Neural progenitor cell (in vitro differentiated cells): ENCODE data around the gene WDPCP. TPM values are rescaled to one million over a fixed set of nuclear protein-coding genes. Genes with fewer than 3 reads are reported as not detected.
"Not testable (repeated sequence)": the region's sequence is repeated elsewhere in the genome, so short reads cannot be mapped to it uniquely, and the experiment has no call there.

Experiments
- DNase-seq: peaks from one replicate; pipeline ENCODE4 v3.0.0-alpha.2; 2016; ENCODE audit warnings: low spot score
- H2AFZ ChIP-seq: fragments of 200-600 bp; sonication (generic); replicated peaks from 2 replicates; pipeline ENCODE4 v1.6.1; 2016; ENCODE audit warnings: antibody characterized with exemption
- H3F3A ChIP-seq: fragments of 200-600 bp; sonication (generic); 2 replicates; pipeline ENCODE4 v1.6.1; 2016; ENCODE audit warnings: antibody characterized with exemption, low read depth
- H3K27ac ChIP-seq: fragments of 200-600 bp; sonication (generic); 2 replicates; pipeline ENCODE4 v1.5.1; 2016; ENCODE audit warnings: mild to moderate bottlenecking
- H3K27me3 ChIP-seq: fragments of 200-600 bp; sonication (generic); 2 replicates; pipeline ENCODE4 v1.6.1; 2016; ENCODE audit warnings: mild to moderate bottlenecking, moderate library complexity
- H3K36me3 ChIP-seq: fragments of 200-600 bp; sonication (generic); 2 replicates; pipeline ENCODE4 v1.5.1; 2016
- H3K4me1 ChIP-seq: fragments of 200-600 bp; sonication (generic); 2 replicates; pipeline ENCODE4 v1.6.1; 2016; ENCODE audit warnings: mixed run types
- H3K4me2 ChIP-seq: fragments of 200-600 bp; sonication (generic); 2 replicates; pipeline ENCODE4 v1.6.1; 2016
- H3K4me3 ChIP-seq: fragments of 200-600 bp; sonication (generic); 2 replicates; pipeline ENCODE4 v1.5.1; 2016
- H3K79me2 ChIP-seq: fragments of 200-600 bp; sonication (generic); 2 replicates; pipeline ENCODE4 v1.6.1; 2016; ENCODE audit warnings: low read depth
- H3K9ac ChIP-seq: fragments of 200-600 bp; sonication (generic); 2 replicates; pipeline ENCODE4 v1.6.1; 2016
- H3K9me3 ChIP-seq: fragments of 200-600 bp; sonication (generic); 2 replicates; pipeline ENCODE4 v1.5.1; 2016; ENCODE audit warnings: low read depth
- H4K20me1 ChIP-seq: fragments of 200-600 bp; sonication (generic); 2 replicates; pipeline ENCODE4 v1.6.1; 2016; ENCODE audit warnings: low read depth
- H3K27ac Mint-ChIP-seq: 3 replicates; pipeline ENCODE4 v1.8.0; 2021; ENCODE audit warnings: mixed read lengths
- H3K27me3 Mint-ChIP-seq: 2 replicates; pipeline ENCODE4 v1.8.0; 2022; ENCODE audit warnings: low read depth, mild to moderate bottlenecking, inconsistent platforms, moderate library complexity, mixed read lengths; ENCODE audit not compliant: insufficient read depth
- H3K36me3 Mint-ChIP-seq: 3 replicates; pipeline ENCODE4 v1.8.0; 2021; ENCODE audit warnings: mixed read lengths
- H3K4me1 Mint-ChIP-seq: 3 replicates; pipeline ENCODE4 v1.8.0; 2021; ENCODE audit warnings: mixed read lengths
- H3K4me3 Mint-ChIP-seq: 3 replicates; pipeline ENCODE4 v1.8.0; 2021; ENCODE audit warnings: mild to moderate bottlenecking, moderate library complexity, mixed read lengths
- H3K9me3 Mint-ChIP-seq: 3 replicates; pipeline ENCODE4 v1.8.0; 2020; ENCODE audit warnings: mixed read lengths
- EZH2 ChIP-seq: fragments of 200-600 bp; sonication (generic); IDR thresholded peaks from 2 replicates; pipeline ENCODE4 v1.6.1; 2017; ENCODE audit warnings: antibody characterized with exemption, mild to moderate bottlenecking, moderate library complexity
- EZH2phosphoT487 ChIP-seq: fragments of 200-600 bp; sonication (generic); IDR thresholded peaks from 2 replicates; pipeline ENCODE4 v1.6.1; 2017; ENCODE audit warnings: antibody characterized with exemption
- total RNA-seq: library from RNA; depleted of rRNA; stranded (reverse); fragments of >200 nt; gene quantifications from 2 replicates; pipeline ENCODE4 v1.2.3, GENCODE V29; 2015; ENCODE audit warnings: low replicate concordance
- TF ChIP-seq, protein P1 (sequence below): fragments of 200-600 bp; sonication (generic); IDR thresholded peaks from 2 replicates; pipeline ENCODE4 v1.5.1; 2017; ENCODE audit warnings: antibody characterized with exemption, mild to moderate bottlenecking

Gene WDPCP
- total RNA-seq, 1 donor from 2014 or later, result 11.4 TPM

GRCh38 chr2:63300835-63301234, 287.4 kb downstream of the WDPCP start:
- H3F3A ChIP-seq, result no peaks in the 10 kb centered on the region
- H3K27me3 Mint-ChIP-seq, result peaks cover 4% of the 10 kb centered on the region
- no peak overlapping the region for H3K9ac ChIP-seq
- no peak overlapping the region for H2AFZ ChIP-seq
- no peak overlapping the region for H3K27ac Mint-ChIP-seq
- DNase-seq, result peak; percentile 19
- H3K9me3 Mint-ChIP-seq, result peaks cover 52% of the 10 kb centered on the region
- TF ChIP-seq EZH2 (no peak), EZH2phosphoT487 (no peak)
- TF ChIP-seq, protein P1, sequence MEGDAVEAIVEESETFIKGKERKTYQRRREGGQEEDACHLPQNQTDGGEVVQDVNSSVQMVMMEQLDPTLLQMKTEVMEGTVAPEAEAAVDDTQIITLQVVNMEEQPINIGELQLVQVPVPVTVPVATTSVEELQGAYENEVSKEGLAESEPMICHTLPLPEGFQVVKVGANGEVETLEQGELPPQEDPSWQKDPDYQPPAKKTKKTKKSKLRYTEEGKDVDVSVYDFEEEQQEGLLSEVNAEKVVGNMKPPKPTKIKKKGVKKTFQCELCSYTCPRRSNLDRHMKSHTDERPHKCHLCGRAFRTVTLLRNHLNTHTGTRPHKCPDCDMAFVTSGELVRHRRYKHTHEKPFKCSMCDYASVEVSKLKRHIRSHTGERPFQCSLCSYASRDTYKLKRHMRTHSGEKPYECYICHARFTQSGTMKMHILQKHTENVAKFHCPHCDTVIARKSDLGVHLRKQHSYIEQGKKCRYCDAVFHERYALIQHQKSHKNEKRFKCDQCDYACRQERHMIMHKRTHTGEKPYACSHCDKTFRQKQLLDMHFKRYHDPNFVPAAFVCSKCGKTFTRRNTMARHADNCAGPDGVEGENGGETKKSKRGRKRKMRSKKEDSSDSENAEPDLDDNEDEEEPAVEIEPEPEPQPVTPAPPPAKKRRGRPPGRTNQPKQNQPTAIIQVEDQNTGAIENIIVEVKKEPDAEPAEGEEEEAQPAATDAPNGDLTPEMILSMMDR, result no peak
- H3K4me2 ChIP-seq, result no peak overlapping the region
- no peaks in the 10 kb centered on the region for H3K27me3 ChIP-seq
- H3K9me3 ChIP-seq, result peaks cover 19% of the 10 kb centered on the region
- H3K27ac ChIP-seq, result no peak overlapping the region
- H4K20me1 ChIP-seq, result no peaks in the 10 kb centered on the region
- no peak overlapping the region for H3K4me3 Mint-ChIP-seq
- H3K36me3 ChIP-seq, result no peaks in the 10 kb centered on the region
- H3K4me1 Mint-ChIP-seq, result no peaks in the 10 kb centered on the region
- no peaks in the 10 kb centered on the region for H3K4me1 ChIP-seq
- H3K4me3 ChIP-seq, result no peak overlapping the region
- peaks cover 1% of the 10 kb centered on the region for H3K36me3 Mint-ChIP-seq
- no peaks in the 10 kb centered on the region for H3K79me2 ChIP-seq

GRCh38 chr2:63287956-63288355, 300.3 kb downstream of the WDPCP start:
- no peaks in the 10 kb centered on the region for H3K4me1 ChIP-seq
- no peak overlapping the region for H2AFZ ChIP-seq
- Mint-ChIP-seq H3K9me3 (peaks cover 19% of the 10 kb centered on the region), H3K4me1 (no peaks in the 10 kb centered on the region), H3K36me3 (no peaks in the 10 kb centered on the region), H3K4me3 (no peak overlapping the region), H3K27ac (no peak overlapping the region), H3K27me3 (no peaks in the 10 kb centered on the region)
- no peaks in the 10 kb centered on the region for H3K79me2 ChIP-seq
- no peaks in the 10 kb centered on the region for H3K36me3 ChIP-seq
- no peak overlapping the region for H3K4me2 ChIP-seq
- no peak for DNase-seq
- no peaks in the 10 kb centered on the region for H3F3A ChIP-seq
- TF ChIP-seq, protein P1, result no peak
- TF ChIP-seq EZH2phosphoT487 (no peak), EZH2 (no peak)
- no peaks in the 10 kb centered on the region for H3K27me3 ChIP-seq
- no peaks in the 10 kb centered on the region for H4K20me1 ChIP-seq
- no peak overlapping the region for H3K4me3 ChIP-seq
- H3K9ac ChIP-seq, result no peak overlapping the region
- H3K9me3 ChIP-seq, result no peaks in the 10 kb centered on the region
- no peak overlapping the region for H3K27ac ChIP-seq

- not testable (repeated sequence) for H3K36me3 Mint-ChIP-seq, H3K4me3 ChIP-seq, H4K20me1 ChIP-seq, H3K79me2 ChIP-seq, DNase-seq, H3F3A ChIP-seq, H3K36me3 ChIP-seq, H3K4me1 Mint-ChIP-seq, H3K4me2 ChIP-seq, H3K4me1 ChIP-seq, H3K27ac Mint-ChIP-seq, H3K27me3 Mint-ChIP-seq, H2AFZ ChIP-seq, H3K27me3 ChIP-seq, H3K9ac ChIP-seq, H3K4me3 Mint-ChIP-seq, H3K9me3 ChIP-seq, H3K27ac ChIP-seq
- H3K9me3 Mint-ChIP-seq, result peaks cover 19% of the 10 kb centered on the region
Measured at GRCh38 chr2:63286520-63286919, 301.8 kb downstream of the WDPCP start.

GRCh38 chr2:63283273-63283672, 305.0 kb downstream of the WDPCP start:
- no peaks in the 10 kb centered on the region for H3K36me3 Mint-ChIP-seq
- TF ChIP-seq EZH2, result no peak
- TF ChIP-seq, protein P1, result no peak
- no peak for TF ChIP-seq EZH2phosphoT487
- Histone ChIP-seq H3K79me2 (no peaks in the 10 kb centered on the region), H3K9ac (no peak overlapping the region), H3F3A (no peaks in the 10 kb centered on the region), H3K27me3 (no peaks in the 10 kb centered on the region), H3K9me3 (no peaks in the 10 kb centered on the region), H3K4me1 (no peaks in the 10 kb centered on the region), H3K27ac (no peak overlapping the region), H2AFZ (no peak overlapping the region), H4K20me1 (no peaks in the 10 kb centered on the region), H3K36me3 (no peaks in the 10 kb centered on the region), H3K4me2 (no peak overlapping the region), H3K4me3 (no peak overlapping the region)
- peaks cover 25% of the 10 kb centered on the region for H3K9me3 Mint-ChIP-seq
- no peak for DNase-seq
- no peak overlapping the region for H3K27ac Mint-ChIP-seq
- H3K4me1 Mint-ChIP-seq, result no peaks in the 10 kb centered on the region
- H3K4me3 Mint-ChIP-seq, result no peak overlapping the region
- H3K27me3 Mint-ChIP-seq, result no peaks in the 10 kb centered on the region
